Transverse colon (tissue), 4 donors: ENCODE measurements around the gene NPLOC4.

ENCODE experiments used
- POLR2A ChIP-seq: fragments of 450-650 bp; IDR thresholded peaks from one replicate; pipeline ENCODE4 v1.6.1; 2016; ENCODE audit warnings: antibody characterized with exemption, mild to moderate bottlenecking, moderate library complexity
- POLR2AphosphoS5 ChIP-seq, 3 donors: sonication (generic); formaldehyde crosslinking; IDR thresholded peaks; one replicate each; pipeline ENCODE4 v1.6.1; 2016; ENCODE audit warnings: antibody characterized with exemption in 3 of 3
- TF ChIP-seq, protein P1 (sequence below), 5 experiments: fragments of 200-600 bp in 3 of 5; fragments of 450-650 bp in 2 of 5; sonication (generic) in 3 of 5; IDR thresholded peaks; 1 replicate in 2 of 5; 2 replicates in 3 of 5; pipeline ENCODE4 v1.5.1; 2016 to 2017; ENCODE audit warnings: antibody characterized with exemption in 5 of 5, inconsistent platforms in 3 of 5, mild to moderate bottlenecking in 2 of 5, moderate library complexity in 1 of 5

- TF ChIP-seq, protein P1, sequence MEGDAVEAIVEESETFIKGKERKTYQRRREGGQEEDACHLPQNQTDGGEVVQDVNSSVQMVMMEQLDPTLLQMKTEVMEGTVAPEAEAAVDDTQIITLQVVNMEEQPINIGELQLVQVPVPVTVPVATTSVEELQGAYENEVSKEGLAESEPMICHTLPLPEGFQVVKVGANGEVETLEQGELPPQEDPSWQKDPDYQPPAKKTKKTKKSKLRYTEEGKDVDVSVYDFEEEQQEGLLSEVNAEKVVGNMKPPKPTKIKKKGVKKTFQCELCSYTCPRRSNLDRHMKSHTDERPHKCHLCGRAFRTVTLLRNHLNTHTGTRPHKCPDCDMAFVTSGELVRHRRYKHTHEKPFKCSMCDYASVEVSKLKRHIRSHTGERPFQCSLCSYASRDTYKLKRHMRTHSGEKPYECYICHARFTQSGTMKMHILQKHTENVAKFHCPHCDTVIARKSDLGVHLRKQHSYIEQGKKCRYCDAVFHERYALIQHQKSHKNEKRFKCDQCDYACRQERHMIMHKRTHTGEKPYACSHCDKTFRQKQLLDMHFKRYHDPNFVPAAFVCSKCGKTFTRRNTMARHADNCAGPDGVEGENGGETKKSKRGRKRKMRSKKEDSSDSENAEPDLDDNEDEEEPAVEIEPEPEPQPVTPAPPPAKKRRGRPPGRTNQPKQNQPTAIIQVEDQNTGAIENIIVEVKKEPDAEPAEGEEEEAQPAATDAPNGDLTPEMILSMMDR (IDR thresholded peaks at IDR 0.05): no peak
- TF ChIP-seq POLR2A (no peak), POLR2AphosphoS5 (IDR thresholded peaks at IDR 0.05) (no peak)
Observed at GRCh38 chr17:81612172-81612970, 24.5 kb downstream of the NPLOC4 start.
